Esophagus muscularis mucosa (tissue), 4 donors: ENCODE results near the gene SH3PXD2B. TPM values are rescaled to one million over a fixed set of nuclear protein-coding genes. Genes with fewer than 3 reads are reported as not detected.

Experiments
- DNase-seq: peaks from one replicate; pipeline ENCODE4 v3.0.0-alpha.2; 2017; ENCODE audit errors: extremely low spot score
- H3K27ac ChIP-seq, 4 donors: fragments of 200-600 bp; sonication (generic); replicated peaks in 1 of 4; 1 replicate in 3 of 4; 2 replicates in 1 of 4; pipeline ENCODE4 v1.5.1; 2016 to 2019; ENCODE audit warnings: mild to moderate bottlenecking in 1 of 4
- H3K27me3 ChIP-seq, 4 donors: fragments of 200-600 bp; sonication (generic); one replicate each; pipeline versions ENCODE4 v1.5.1 to v1.6.0; 2016 to 2019
- H3K36me3 ChIP-seq, 4 donors: fragments of 200-600 bp; sonication (generic); one replicate each; pipeline ENCODE4 v1.5.1; 2016 to 2019
- H3K4me1 ChIP-seq, 4 donors: fragments of 200-600 bp; sonication (generic); one replicate each; pipeline ENCODE4 v1.5.1; 2016 to 2019
- H3K4me3 ChIP-seq, 4 donors: fragments of 200-600 bp; sonication (generic); 1 replicate in 2 of 4; 2 replicates in 2 of 4; pipeline ENCODE4 v1.5.1; 2016 to 2019; ENCODE audit warnings: mild to moderate bottlenecking in 4 of 4, moderate library complexity in 1 of 4
- H3K9me3 ChIP-seq, 4 donors: fragments of 200-600 bp; sonication (generic); 1 replicate in 3 of 4; 2 replicates in 1 of 4; pipeline ENCODE4 v1.5.1; 2016 to 2019
- CTCF ChIP-seq, 3 experiments: fragments of 200-600 bp in 2 of 3; fragments of 450-650 bp in 1 of 3; sonication (generic) in 2 of 3; IDR thresholded peaks; one replicate each; pipeline ENCODE4 v1.5.1; 2017 to 2019; ENCODE audit warnings: antibody characterized with exemption in 3 of 3, mild to moderate bottlenecking in 2 of 3, moderate library complexity in 1 of 3
- EP300 ChIP-seq: sonication (generic); formaldehyde crosslinking; IDR thresholded peaks from one replicate; pipeline ENCODE4 v1.6.1; 2017; ENCODE audit warnings: antibody characterized with exemption
- POLR2A ChIP-seq: fragments of 450-650 bp; IDR thresholded peaks from one replicate; pipeline ENCODE4 v1.6.1; 2017; ENCODE audit warnings: antibody characterized with exemption, moderate library complexity, mild to moderate bottlenecking, low read depth
- POLR2AphosphoS5 ChIP-seq, 2 donors: sonication (generic); formaldehyde crosslinking; IDR thresholded peaks; one replicate each; pipeline ENCODE4 v1.6.1; 2017; ENCODE audit warnings: antibody characterized with exemption in 2 of 2
- WGBS: methylation state at CpG from one replicate; pipeline ENCODE4 v1.1.5; 2018; 5-methylcytosine and 5-hydroxymethylcytosine counted together
- intact Hi-C: fragments of 100-400 bp; cut with DNase I; formaldehyde crosslinking; loops from one replicate; pipeline ENCODE4 v1.15.1; 2023
- total RNA-seq, 4 donors: library from RNA; depleted of rRNA; stranded (reverse); fragments of >200 nt; gene quantifications; one replicate each; pipeline versions ENCODE4 v1.1.0 to v1.2.1, GENCODE V29; 2016

SH3PXD2B gene
- total RNA-seq, 4 donors from 2014 or later = 41.5 to 66.5 (median 49.2) TPM

- no peak for DNase-seq
- Histone ChIP-seq H3K9me3 (no peaks in the 10 kb centered on the region), H3K36me3 (no peaks in the 10 kb centered on the region), H3K27me3 (no peaks in the 10 kb centered on the region), H3K4me1 (peaks cover 41 to 50% (median 45%) of the 10 kb centered on the region in 4 donors), H3K4me3 (peak overlapping the region in 2 of 4 donors; percentile 94 to 99), H3K27ac (peak overlapping the region; percentile 79 to 93 (median 92))
- WGBS = 52% methylated on average over 13 of the region's 13 CpGs
- intact Hi-C loops = loop anchor here (10.0 kb wide), 1 partner anchor 171 kb away; the partner anchor contains the start of gene UBTD2
- TF ChIP-seq POLR2AphosphoS5 (IDR thresholded peaks at IDR 0.05) (peak; percentile 5 to 9), EP300 (no peak), POLR2A (no peak), CTCF (IDR thresholded peaks at IDR 0.05) (no peak)
These were observed 1.3 kb upstream of the SH3PXD2B start for GRCh38 chr5:172455511-172456061.

- Histone ChIP-seq H3K4me1 (peaks cover 42 to 56% (median 48%) of the 10 kb centered on the region in 4 donors), H3K27ac (peak overlapping the region; percentile 79 to 93 (median 92)), H3K9me3 (no peaks in the 10 kb centered on the region), H3K4me3 (peak overlapping the region; percentile 86 to 99 (median 94)), H3K36me3 (no peaks in the 10 kb centered on the region), H3K27me3 (no peaks in the 10 kb centered on the region)
- WGBS = 70% methylated on average over 8 of the region's 8 CpGs
- intact Hi-C loops = loop anchor here (10.0 kb wide), 1 partner anchor 170 kb away; the partner anchor contains the start of gene UBTD2
- TF ChIP-seq POLR2A (no peak), CTCF (IDR thresholded peaks at IDR 0.05) (no peak), EP300 (no peak), POLR2AphosphoS5 (IDR thresholded peaks at IDR 0.05) (no peak)
- DNase-seq = no peak
These were observed 709 bp upstream of the SH3PXD2B start for GRCh38 chr5:172455087-172455381.

- no peaks in the 10 kb centered on the region for H3K27me3 ChIP-seq
- intact Hi-C loops = loop anchor here (5.0 to 10.0 kb wide), 2 partner anchors 37 to 169 kb away; partner anchors contain the start of gene UBTD2
- H3K27ac ChIP-seq = peak overlapping the region; percentile 91 to 93 (median 93)
- WGBS = under 1% methylated on average over 30 of the region's 35 CpGs
- H3K9me3 ChIP-seq = no peaks in the 10 kb centered on the region
- no peak for DNase-seq
- H3K36me3 ChIP-seq = peaks cover 0 to under 1% (median 0%) of the 10 kb centered on the region in 4 donors
- peaks cover 42 to 66% (median 59%) of the 10 kb centered on the region in 4 donors for H3K4me1 ChIP-seq
- H3K4me3 ChIP-seq = peak overlapping the region; percentile 86 to 99 (median 94)
- TF ChIP-seq CTCF (IDR thresholded peaks at IDR 0.05) = no peak
- TF ChIP-seq EP300 = no peak
- no peak for TF ChIP-seq POLR2A
- no peak for TF ChIP-seq POLR2AphosphoS5 (IDR thresholded peaks at IDR 0.05)
These were observed 353 bp downstream of the SH3PXD2B start for GRCh38 chr5:172453986-172454357.

GRCh38 chr5:172453206-172453985 lies 929 bp downstream of the SH3PXD2B start:
- peak overlapping the region; percentile 91 to 93 (median 93) for H3K27ac ChIP-seq
- H3K4me1 ChIP-seq = peaks cover 42 to 72% (median 64%) of the 10 kb centered on the region in 4 donors
- H3K36me3 ChIP-seq = peaks cover 0 to 5% (median 0%) of the 10 kb centered on the region in 4 donors
- H3K4me3 ChIP-seq = peak overlapping the region; percentile 86 to 99 (median 94)
- H3K27me3 ChIP-seq = no peaks in the 10 kb centered on the region
- no peak for DNase-seq
- intact Hi-C loops = loop anchor here (5.0 to 10.0 kb wide), 2 partner anchors 36 to 169 kb away; partner anchors contain the start of gene UBTD2
- H3K9me3 ChIP-seq = no peaks in the 10 kb centered on the region
- no peak for TF ChIP-seq POLR2AphosphoS5 (IDR thresholded peaks at IDR 0.05)
- peak; percentile 34 to 64 (median 38) for TF ChIP-seq CTCF (IDR thresholded peaks at IDR 0.05)
- 6% methylated on average over 15 of the region's 24 CpGs for WGBS
